HepG2 (cell line): ENCODE measurements around the gene ARHGAP45. TPM values are rescaled to one million over a fixed set of nuclear protein-coding genes. Genes with fewer than 3 reads are reported as not detected.
A peak's percentile ranks its signal among the peaks of the same experiment; 100 is the strongest.

Experiments used
- ATF7-NPFF ChIP-seq: sonication (generic); formaldehyde crosslinking; IDR thresholded peaks from 2 replicates; pipeline ENCODE4 v1.8.1; 2023; ENCODE audit warnings: mild to moderate bottlenecking, low read depth, missing genetic modification reagents, moderate library complexity
- BATF2 ChIP-seq: sonication (generic); formaldehyde crosslinking; IDR thresholded peaks from 2 replicates; pipeline ENCODE4 v1.8.0; 2022; ENCODE audit warnings: mild to moderate bottlenecking, missing genetic modification reagents, moderate library complexity
- HMGXB3 ChIP-seq: sonication (generic); formaldehyde crosslinking; IDR thresholded peaks from 2 replicates; pipeline ENCODE4 v1.4.0; 2020; ENCODE audit warnings: missing genetic modification reagents, borderline replicate concordance
- JUN ChIP-seq: sonication (generic); formaldehyde crosslinking; IDR thresholded peaks from 2 replicates; pipeline ENCODE4 v1.4.0; 2020; ENCODE audit warnings: mild to moderate bottlenecking, missing genetic modification reagents
- LCORL ChIP-seq, 2 experiments: fragments of 450-650 bp in 1 of 2; sonication (generic) in 1 of 2; formaldehyde crosslinking in 1 of 2; IDR thresholded peaks; 2 replicates each; pipeline versions ENCODE4 v1.5.0 to v1.6.1; 2017 to 2020; ENCODE audit warnings: antibody characterized with exemption in 1 of 2, missing genetic modification reagents in 1 of 2
- NR2F2 ChIP-seq: IDR thresholded peaks from 2 replicates; pipeline ENCODE4 v1.6.1; 2012; ENCODE audit warnings: low read depth, inconsistent platforms, borderline replicate concordance
- THYN1 ChIP-seq: sonication (generic); formaldehyde crosslinking; IDR thresholded peaks from 2 replicates; pipeline ENCODE4 v1.8.1; 2023; ENCODE audit warnings: low read depth, mild to moderate bottlenecking, moderate library complexity, missing genetic modification reagents, borderline replicate concordance
- U2AF1 ChIP-seq: fragments of 200-400 bp; formaldehyde crosslinking; optimal IDR thresholded peaks from 2 replicates; pipeline ENCODE3; 2017; ENCODE audit warnings: mild to moderate bottlenecking, low read depth, low read length
- XBP1 ChIP-seq: sonication (generic); formaldehyde crosslinking; IDR thresholded peaks from 2 replicates; pipeline ENCODE4 v1.5.0; 2020; ENCODE audit warnings: missing genetic modification reagents
- ZHX2 ChIP-seq, 2 experiments: sonication (generic) in 1 of 2; formaldehyde crosslinking in 1 of 2; IDR thresholded peaks; 2 replicates each; pipeline versions ENCODE4 v1.6.1 to v1.9.0; 2014 to 2022; ENCODE audit warnings: antibody characterized with exemption in 1 of 2, borderline replicate concordance in 1 of 2, inconsistent platforms in 1 of 2, low read depth in 1 of 2, missing genetic modification reagents in 1 of 2
- ZNF383 ChIP-seq: sonication (generic); formaldehyde crosslinking; IDR thresholded peaks from 2 replicates; pipeline ENCODE4 v1.4.0; 2020; ENCODE audit warnings: missing genetic modification reagents, mild to moderate bottlenecking, borderline replicate concordance
- ZNF432 ChIP-seq: sonication (generic); formaldehyde crosslinking; IDR thresholded peaks from 2 replicates; pipeline ENCODE4 v1.5.0; 2020; ENCODE audit warnings: missing genetic modification reagents, mild to moderate bottlenecking, borderline replicate concordance
- ZNF747 ChIP-seq: sonication (generic); formaldehyde crosslinking; IDR thresholded peaks from 2 replicates; pipeline ENCODE4 v1.8.1; 2023; ENCODE audit warnings: missing genetic modification reagents, mild to moderate bottlenecking, borderline replicate concordance
- ZNF749 ChIP-seq: sonication (generic); formaldehyde crosslinking; IDR thresholded peaks from 2 replicates; pipeline ENCODE4 v1.8.0; 2022; ENCODE audit warnings: mild to moderate bottlenecking, missing genetic modification reagents, moderate library complexity, borderline replicate concordance
- ZNF816 ChIP-seq: sonication (generic); formaldehyde crosslinking; IDR thresholded peaks from 2 replicates; pipeline ENCODE4 v1.8.0; 2022; ENCODE audit warnings: missing genetic modification reagents, mild to moderate bottlenecking, borderline replicate concordance
- polyA plus RNA-seq, 8 experiments: library from polyadenylated mRNA; depleted of rRNA in 3 of 8; stranded (reverse) in 7 of 8; unstranded in 1 of 8; fragments of >200 nt; fragmentation: Illumina TruSeq in 4 of 8; extraction: Trizol in 4 of 8; gene quantifications; 2 replicates each; pipeline versions ENCODE4 v1.2.1 to v1.2.3, GENCODE V29; 2011 to 2016; ENCODE audit warnings: low read depth in 4 of 8, missing spikeins in 1 of 8, mixed read lengths in 1 of 8; ENCODE audit not compliant: insufficient read depth in 1 of 8
- total RNA-seq, 5 experiments: library from RNA; depleted of rRNA; stranded (reverse); fragments of >200 nt; fragmentation: Illumina TruSeq; extraction: Trizol; gene quantifications; 2 replicates each; pipeline ENCODE4 v1.2.3, GENCODE V29; 2016; ENCODE audit warnings: low read depth in 1 of 5

Gene ARHGAP45
- total and polyA plus RNA-seq, 2 of the 13 experiments (the other 11 are each of a cell fraction or from before 2014, with no cell fraction given) = 0.84 to 32.0 TPM

GRCh38 chr19:1098177-1099051, 31.4 kb downstream of the ARHGAP45 start (continued):
- TF ChIP-seq HMGXB3 (no peak), ZNF432 (no peak), BATF2 (CRISPR knock-in tag) (no peak; the same call in 1 of the 2 replicates), ZNF383 (CRISPR knock-in tag) (peak; percentile 99), XBP1 (no peak), ZNF816 (CRISPR knock-in tag) (no peak), ZHX2 (IDR thresholded peaks at IDR 0.05; ENCODE audit: low read depth) (no peak; the same call in 1 of the 2 replicates), ZHX2 (CRISPR knock-in tag; IDR thresholded peaks at IDR 0.05; ENCODE audit: borderline replicate concordance) (no peak), ATF7-NPFF (CRISPR knock-in tag) (peak; percentile 37; the same call in 1 of the 2 replicates), ZNF749 (CRISPR knock-in tag) (no peak), NR2F2 (no peak), THYN1 (CRISPR knock-in tag) (no peak), JUN (CRISPR knock-in tag) (no peak), ZNF747 (CRISPR knock-in tag) (peak; percentile 91), U2AF1 (no peak), LCORL (IDR thresholded peaks at IDR 0.05) (no peak), LCORL (CRISPR knock-in tag; IDR thresholded peaks at IDR 0.05) (peak; percentile 64)
